ENCODE results near the gene TTC33.

DNA sequence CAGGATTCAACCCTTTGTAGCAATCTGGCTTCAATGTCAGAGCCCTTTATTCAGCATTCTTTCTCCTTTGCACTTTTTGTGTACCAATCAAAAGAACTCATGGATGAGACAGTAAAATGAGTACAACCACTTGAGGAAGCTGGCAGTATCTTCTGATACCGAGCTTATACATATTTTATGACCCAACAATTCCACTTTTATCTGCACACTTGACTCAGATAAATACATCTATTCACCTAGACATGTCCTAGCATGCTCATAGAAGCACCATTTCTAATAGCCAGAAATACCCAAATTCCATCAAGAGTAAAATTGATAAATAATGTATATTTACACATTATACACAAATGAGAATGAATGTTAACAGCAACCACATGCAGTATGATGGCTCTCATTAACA lies 187.2 kb downstream of the TTC33 start:
- TF ChIP-seq, protein P1, sequence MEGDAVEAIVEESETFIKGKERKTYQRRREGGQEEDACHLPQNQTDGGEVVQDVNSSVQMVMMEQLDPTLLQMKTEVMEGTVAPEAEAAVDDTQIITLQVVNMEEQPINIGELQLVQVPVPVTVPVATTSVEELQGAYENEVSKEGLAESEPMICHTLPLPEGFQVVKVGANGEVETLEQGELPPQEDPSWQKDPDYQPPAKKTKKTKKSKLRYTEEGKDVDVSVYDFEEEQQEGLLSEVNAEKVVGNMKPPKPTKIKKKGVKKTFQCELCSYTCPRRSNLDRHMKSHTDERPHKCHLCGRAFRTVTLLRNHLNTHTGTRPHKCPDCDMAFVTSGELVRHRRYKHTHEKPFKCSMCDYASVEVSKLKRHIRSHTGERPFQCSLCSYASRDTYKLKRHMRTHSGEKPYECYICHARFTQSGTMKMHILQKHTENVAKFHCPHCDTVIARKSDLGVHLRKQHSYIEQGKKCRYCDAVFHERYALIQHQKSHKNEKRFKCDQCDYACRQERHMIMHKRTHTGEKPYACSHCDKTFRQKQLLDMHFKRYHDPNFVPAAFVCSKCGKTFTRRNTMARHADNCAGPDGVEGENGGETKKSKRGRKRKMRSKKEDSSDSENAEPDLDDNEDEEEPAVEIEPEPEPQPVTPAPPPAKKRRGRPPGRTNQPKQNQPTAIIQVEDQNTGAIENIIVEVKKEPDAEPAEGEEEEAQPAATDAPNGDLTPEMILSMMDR (IDR thresholded peaks at IDR 0.05) = no peak
- TF ChIP-seq POLR2A (IDR thresholded peaks at IDR 0.05) = no peak

Data from Peyer's patch (tissue), 4 donors.